Colonic mucosa (tissue), 4 donors: ENCODE measurements around the gene ARID3A. TPM values are rescaled to one million over a fixed set of nuclear protein-coding genes. Genes with fewer than 3 reads are reported as not detected.
A peak's percentile ranks its signal among the peaks of the same experiment; 100 is the strongest.

ENCODE experiments used
- DNase-seq: peaks from one replicate; pipeline ENCODE4 v3.0.0-alpha.2; 2020
- H3K27ac ChIP-seq: fragments of 200-600 bp; one replicate; pipeline ENCODE4 v1.8.0; 2021
- H3K27me3 ChIP-seq: fragments of 200-600 bp; one replicate; pipeline ENCODE4 v1.8.0; 2021
- H3K36me3 ChIP-seq: fragments of 200-600 bp; one replicate; pipeline ENCODE4 v1.8.0; 2021
- H3K4me1 ChIP-seq: fragments of 200-600 bp; one replicate; pipeline ENCODE4 v1.8.0; 2021; ENCODE audit warnings: mild to moderate bottlenecking
- H3K4me3 ChIP-seq: fragments of 200-600 bp; one replicate; pipeline ENCODE4 v1.8.0; 2021
- H3K9ac ChIP-seq, 2 donors: one replicate each; pipeline ENCODE4 v1.7.0; 2013; ENCODE audit warnings: control low read depth in 2 of 2, low read depth in 2 of 2, low read length in 2 of 2
- H3K9me3 ChIP-seq: fragments of 200-600 bp; one replicate; pipeline ENCODE4 v1.8.0; 2021
- intact Hi-C: fragments of 100-400 bp; cut with DNase I; formaldehyde crosslinking; loops from one replicate; pipeline ENCODE4 v1.14.1; 2022
- total RNA-seq, 2 donors: library from RNA; stranded (reverse); fragmentation: NEBNext Ultra II Directional in 1 of 2; extraction: Animal tissue kit (Norgen Biotek cat#: 25700) in 1 of 2; gene quantifications; one replicate each; pipeline ENCODE4 v1.2.1, GENCODE V29; 2021
- TF ChIP-seq, protein P1 (sequence below): fragments of 200-600 bp; IDR thresholded peaks from one replicate; pipeline ENCODE4 v1.8.0; 2022; ENCODE audit warnings: antibody characterized with exemption, mild to moderate bottlenecking
- donor health status: healthy.
- donor health status: DM: no; HTN: no; CAD: no.
- donor health status: DM: no; HTN: no; CAD: no.

ARID3A gene
- total RNA-seq, 2 donors from 2014 or later = 8.7 to 13.0 TPM

DNA sequence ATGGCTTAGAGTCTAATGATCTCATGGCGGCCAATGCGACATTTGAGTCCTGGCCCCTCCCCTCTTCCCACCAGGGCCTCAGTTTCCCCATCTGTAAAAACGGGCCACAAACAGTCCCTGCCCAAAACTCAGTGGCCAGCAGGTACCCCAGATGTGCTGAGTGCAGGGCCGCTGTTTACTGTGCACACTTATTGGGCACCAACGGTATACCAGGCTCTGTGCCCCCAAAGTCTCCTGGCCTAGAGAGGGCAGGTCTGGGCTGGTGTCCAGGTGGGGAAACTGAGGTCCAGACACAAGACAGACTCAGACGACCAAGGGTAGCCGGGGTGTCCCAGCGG, 34.7 kb downstream of the ARID3A start:
- no peaks in the 10 kb centered on the region for H3K36me3 ChIP-seq
- no peak for DNase-seq
- no peak overlapping the region for H3K9ac ChIP-seq
- no peak overlapping the region for H3K27ac ChIP-seq
- intact Hi-C loops = no loop called here
- no peak overlapping the region for H3K4me3 ChIP-seq
- H3K27me3 ChIP-seq = no peaks in the 10 kb centered on the region
- no peaks in the 10 kb centered on the region for H3K9me3 ChIP-seq
- peaks cover 8% of the 10 kb centered on the region for H3K4me1 ChIP-seq
- TF ChIP-seq, protein P1, sequence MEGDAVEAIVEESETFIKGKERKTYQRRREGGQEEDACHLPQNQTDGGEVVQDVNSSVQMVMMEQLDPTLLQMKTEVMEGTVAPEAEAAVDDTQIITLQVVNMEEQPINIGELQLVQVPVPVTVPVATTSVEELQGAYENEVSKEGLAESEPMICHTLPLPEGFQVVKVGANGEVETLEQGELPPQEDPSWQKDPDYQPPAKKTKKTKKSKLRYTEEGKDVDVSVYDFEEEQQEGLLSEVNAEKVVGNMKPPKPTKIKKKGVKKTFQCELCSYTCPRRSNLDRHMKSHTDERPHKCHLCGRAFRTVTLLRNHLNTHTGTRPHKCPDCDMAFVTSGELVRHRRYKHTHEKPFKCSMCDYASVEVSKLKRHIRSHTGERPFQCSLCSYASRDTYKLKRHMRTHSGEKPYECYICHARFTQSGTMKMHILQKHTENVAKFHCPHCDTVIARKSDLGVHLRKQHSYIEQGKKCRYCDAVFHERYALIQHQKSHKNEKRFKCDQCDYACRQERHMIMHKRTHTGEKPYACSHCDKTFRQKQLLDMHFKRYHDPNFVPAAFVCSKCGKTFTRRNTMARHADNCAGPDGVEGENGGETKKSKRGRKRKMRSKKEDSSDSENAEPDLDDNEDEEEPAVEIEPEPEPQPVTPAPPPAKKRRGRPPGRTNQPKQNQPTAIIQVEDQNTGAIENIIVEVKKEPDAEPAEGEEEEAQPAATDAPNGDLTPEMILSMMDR = no peak

DNA sequence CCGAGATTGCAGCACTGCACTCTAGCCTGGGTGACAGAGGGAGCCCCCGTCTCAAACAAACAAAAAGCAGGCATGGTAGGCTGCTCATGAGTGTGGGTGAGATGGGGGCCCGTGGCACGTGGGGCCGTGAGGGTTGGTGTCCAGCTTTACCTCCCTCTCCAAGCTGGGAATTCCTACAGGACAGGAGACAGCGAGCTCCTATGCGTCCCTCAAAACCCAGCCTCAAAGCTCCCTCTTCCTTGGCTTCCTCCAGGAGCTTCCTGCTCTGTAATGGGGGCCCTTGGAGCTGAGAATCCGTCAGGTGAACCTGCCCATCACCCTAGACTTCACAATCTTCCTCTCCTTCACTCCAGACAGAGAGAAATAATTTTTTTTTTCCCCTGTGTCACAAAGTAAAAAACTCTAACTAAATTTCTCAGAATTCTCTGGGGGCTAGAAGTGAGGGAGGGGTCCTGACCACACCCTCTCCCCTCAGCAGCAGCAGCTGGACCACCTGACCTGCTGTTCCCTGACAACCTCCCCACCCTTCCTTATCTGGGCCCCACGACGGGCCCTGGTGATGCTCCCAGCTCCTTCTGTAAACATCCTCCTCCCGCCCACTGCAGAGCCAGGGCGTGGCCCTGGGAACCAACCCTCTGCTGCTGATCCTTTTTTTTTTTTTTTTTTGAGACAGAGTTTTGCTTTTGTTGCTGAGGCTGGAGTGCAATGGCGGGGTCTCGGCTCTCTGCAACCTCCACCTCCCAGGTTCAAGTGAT, 36.2 kb downstream of the ARID3A start:
- no peaks in the 10 kb centered on the region for H3K9me3 ChIP-seq
- TF ChIP-seq, protein P1 = no peak
- H3K27me3 ChIP-seq = no peaks in the 10 kb centered on the region
- intact Hi-C loops = no loop called here
- H3K9ac ChIP-seq = no peak overlapping the region
- H3K4me1 ChIP-seq = no peaks in the 10 kb centered on the region
- H3K36me3 ChIP-seq = no peaks in the 10 kb centered on the region
- peak; percentile 80 for DNase-seq
- no peak overlapping the region for H3K4me3 ChIP-seq
- H3K27ac ChIP-seq = no peak overlapping the region

DNA sequence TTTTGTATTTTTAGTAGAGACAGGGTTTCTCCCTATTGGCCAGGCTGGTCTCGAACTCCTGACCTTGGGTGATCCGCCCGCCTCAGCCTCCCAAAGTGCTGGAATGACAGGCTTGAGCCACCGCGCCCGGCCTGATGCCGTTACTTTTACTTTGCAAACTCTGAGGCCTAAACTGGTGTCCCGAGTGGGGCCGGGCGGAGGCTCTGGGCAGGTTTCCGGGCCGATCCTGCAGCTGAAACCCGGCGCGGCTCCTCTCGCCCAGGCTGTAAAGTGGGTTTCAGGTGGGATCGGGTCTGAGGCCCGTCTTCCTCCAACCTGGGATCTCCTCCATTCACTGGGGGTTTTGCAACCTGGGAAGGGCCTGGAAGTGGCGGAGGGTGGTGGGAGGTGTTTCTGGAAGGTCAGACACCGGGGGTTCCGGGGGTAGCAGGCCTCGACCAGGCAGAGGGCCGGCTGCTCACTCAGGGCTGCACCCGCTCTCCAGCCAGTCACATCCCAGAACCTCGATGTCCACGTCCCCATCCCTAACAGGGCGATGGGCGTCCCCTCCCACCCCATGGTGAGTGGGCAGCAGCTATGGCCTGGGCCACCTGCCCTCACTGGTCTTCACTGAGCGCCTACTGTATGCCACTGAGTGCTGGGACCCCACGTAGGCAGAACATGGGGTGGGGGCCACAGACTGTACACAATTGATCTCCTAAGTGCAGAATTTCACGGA, 37.0 kb downstream of the ARID3A start:
- Histone ChIP-seq H3K27me3 (no peaks in the 10 kb centered on the region), H3K36me3 (no peaks in the 10 kb centered on the region), H3K4me3 (no peak overlapping the region), H3K4me1 (no peaks in the 10 kb centered on the region), H3K27ac (no peak overlapping the region), H3K9ac (no peak overlapping the region), H3K9me3 (no peaks in the 10 kb centered on the region)
- intact Hi-C loops = no loop called here
- no peak for DNase-seq
- TF ChIP-seq, protein P1 = no peak

DNA sequence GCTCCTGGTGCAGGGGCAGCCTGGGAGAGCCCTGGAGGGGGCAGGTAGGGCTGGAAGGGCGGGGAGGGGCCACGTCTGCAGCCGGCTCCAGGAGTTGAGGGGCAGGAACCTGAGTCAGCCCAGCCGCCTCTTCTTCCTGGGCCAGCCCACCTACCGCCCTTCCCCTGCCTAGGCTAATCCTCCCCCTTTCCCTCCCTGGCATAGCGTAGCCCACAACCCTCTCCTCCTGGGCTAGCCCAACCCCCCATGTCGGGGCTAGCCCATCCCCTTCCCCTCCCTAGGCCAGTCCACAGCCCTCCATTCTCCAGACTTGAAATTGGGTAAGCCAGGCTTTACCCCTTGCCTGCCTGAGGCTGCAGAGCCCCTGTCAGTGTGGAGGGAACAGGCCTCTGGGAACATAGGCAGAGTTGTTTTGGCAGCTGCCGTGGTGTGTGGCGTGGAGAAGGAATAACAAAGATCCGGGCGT, 37.7 kb downstream of the ARID3A start:
- Histone ChIP-seq H3K9ac (no peak overlapping the region), H3K27ac (no peak overlapping the region), H3K4me1 (no peaks in the 10 kb centered on the region), H3K4me3 (no peak overlapping the region), H3K27me3 (no peaks in the 10 kb centered on the region), H3K36me3 (no peaks in the 10 kb centered on the region), H3K9me3 (no peaks in the 10 kb centered on the region)
- DNase-seq = no peak
- TF ChIP-seq, protein P1 = no peak
- intact Hi-C loops = no loop called here

DNA sequence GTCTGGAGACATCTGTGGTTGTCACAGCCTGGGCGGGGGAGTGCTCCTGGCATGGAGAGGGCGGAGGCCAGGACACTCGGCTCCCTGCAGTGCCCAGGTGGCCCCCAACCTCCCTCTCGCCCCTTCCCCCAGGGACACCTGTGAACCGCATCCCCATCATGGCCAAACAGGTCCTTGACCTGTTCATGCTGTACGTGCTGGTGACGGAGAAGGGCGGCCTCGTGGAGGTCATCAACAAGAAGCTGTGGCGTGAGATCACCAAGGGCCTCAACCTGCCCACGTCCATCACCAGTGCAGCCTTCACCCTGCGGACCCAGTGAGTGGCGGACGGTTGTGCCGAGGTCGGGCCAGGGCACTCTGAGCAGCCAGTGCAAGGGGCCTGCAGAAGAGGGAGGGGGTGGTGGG, 38.3 kb downstream of the ARID3A start:
- intact Hi-C loops = no loop called here
- Histone ChIP-seq H3K9ac (no peak overlapping the region), H3K4me1 (no peaks in the 10 kb centered on the region), H3K27ac (no peak overlapping the region), H3K4me3 (no peak overlapping the region), H3K27me3 (no peaks in the 10 kb centered on the region), H3K36me3 (no peaks in the 10 kb centered on the region), H3K9me3 (no peaks in the 10 kb centered on the region)
- TF ChIP-seq, protein P1 = no peak
- no peak for DNase-seq
